ENCODE measurements around the gene TIGD3. TPM values are rescaled to one million over a fixed set of nuclear protein-coding genes. Genes with fewer than 3 reads are reported as not detected.

Gene TIGD3
- total and polyA plus RNA-seq, 2 of the 13 experiments (the other 11 are each of a cell fraction or from before 2014, with no cell fraction given): 0.49 to 4.9 TPM

- TF ChIP-seq ZFP36L2 (CRISPR knock-in tag; IDR thresholded peaks at IDR 0.05) (no peak), ZNF282 (IDR thresholded peaks at IDR 0.05; ENCODE audit: partially characterized antibody) (no peak), DR1 (CRISPR knock-in tag; IDR thresholded peaks at IDR 0.05) (peak; percentile 49), NR2F1 (CRISPR knock-in tag; IDR thresholded peaks at IDR 0.05) (no peak), ZNF337 (CRISPR knock-in tag; IDR thresholded peaks at IDR 0.05; ENCODE audit: borderline replicate concordance, low read depth) (peak; percentile 70; the same call in 1 of the 2 replicates), CREM (IDR thresholded peaks at IDR 0.05) (peak; percentile 70; the same call in 1 of the 2 replicates), CREM (CRISPR knock-in tag; IDR thresholded peaks at IDR 0.05) (no peak), IKZF5 (CRISPR knock-in tag; IDR thresholded peaks at IDR 0.05) (0 out of 2 replicates have a peak, but pooled peaks have one; percentile 46), FOXA3 (CRISPR knock-in tag; IDR thresholded peaks at IDR 0.05) (peak; percentile 20; the same call in 1 of the 2 replicates), NCOA2 (CRISPR knock-in tag; IDR thresholded peaks at IDR 0.05) (peak; percentile 40; the same call in 1 of the 2 replicates), ZNF3 (CRISPR knock-in tag; IDR thresholded peaks at IDR 0.05) (no peak), ZNF441 (CRISPR knock-in tag; IDR thresholded peaks at IDR 0.05; ENCODE audit: borderline replicate concordance) (0 out of 2 replicates have a peak, but pooled peaks have one; percentile 58), ZSCAN25 (CRISPR knock-in tag; IDR thresholded peaks at IDR 0.05) (no peak), TFDP1 (CRISPR knock-in tag; IDR thresholded peaks at IDR 0.05; ENCODE audit: borderline replicate concordance) (peak; percentile 15; the same call in 1 of the 2 replicates), ZMYM2 (CRISPR knock-in tag; IDR thresholded peaks at IDR 0.05) (peak; percentile 78), FOXM1 (CRISPR knock-in tag; IDR thresholded peaks at IDR 0.05) (no peak), NR2F2 (IDR thresholded peaks at IDR 0.05; ENCODE audit: borderline replicate concordance, low read depth) (no peak; the same call in 1 of the 2 replicates), ONECUT2 (CRISPR knock-in tag; IDR thresholded peaks at IDR 0.05) (no peak), SP4 (CRISPR knock-in tag; IDR thresholded peaks at IDR 0.05) (0 out of 2 replicates have a peak, but pooled peaks have one; percentile 48), ZNF724P (CRISPR knock-in tag; IDR thresholded peaks at IDR 0.05; ENCODE audit: borderline replicate concordance) (no peak), ZBTB42 (CRISPR knock-in tag; IDR thresholded peaks at IDR 0.05) (no peak), ZNF101 (CRISPR knock-in tag; IDR thresholded peaks at IDR 0.05; ENCODE audit: borderline replicate concordance, low read depth) (no peak), SMAD9 (CRISPR knock-in tag; IDR thresholded peaks at IDR 0.05) (no peak)
- TF ChIP-seq, protein P1, sequence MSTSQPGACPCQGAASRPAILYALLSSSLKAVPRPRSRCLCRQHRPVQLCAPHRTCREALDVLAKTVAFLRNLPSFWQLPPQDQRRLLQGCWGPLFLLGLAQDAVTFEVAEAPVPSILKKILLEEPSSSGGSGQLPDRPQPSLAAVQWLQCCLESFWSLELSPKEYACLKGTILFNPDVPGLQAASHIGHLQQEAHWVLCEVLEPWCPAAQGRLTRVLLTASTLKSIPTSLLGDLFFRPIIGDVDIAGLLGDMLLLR (CRISPR knock-in tag; IDR thresholded peaks at IDR 0.05): no peak
- TF ChIP-seq, protein P2, sequence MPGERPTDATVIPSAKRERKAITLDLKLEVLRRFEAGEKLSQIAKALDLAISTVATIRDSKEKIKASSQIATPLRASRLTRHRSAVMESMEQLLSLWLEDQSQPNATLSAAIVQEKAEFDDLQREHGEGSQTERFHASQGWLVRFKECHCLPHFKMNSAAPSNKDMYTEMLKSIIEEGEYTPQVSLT (CRISPR knock-in tag; IDR thresholded peaks at IDR 0.05; ENCODE audit: borderline replicate concordance, low read depth): no peak
- TF ChIP-seq, protein P3, sequence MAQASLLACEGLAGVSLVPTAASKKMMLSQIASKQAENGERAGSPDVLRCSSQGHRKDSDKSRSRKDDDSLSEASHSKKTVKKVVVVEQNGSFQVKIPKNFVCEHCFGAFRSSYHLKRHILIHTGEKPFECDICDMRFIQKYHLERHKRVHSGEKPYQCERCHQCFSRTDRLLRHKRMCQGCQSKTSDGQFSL (CRISPR knock-in tag; IDR thresholded peaks at IDR 0.05): no peak
Measured at GRCh38 chr11:65357856-65358356, 3.4 kb downstream of the TIGD3 start (continued).
